ENCODE measurements around the gene ABCA5. TPM values are rescaled to one million over a fixed set of nuclear protein-coding genes. Genes with fewer than 3 reads are reported as not detected.
"Not testable (repeated sequence)": the region's sequence is repeated elsewhere in the genome, so short reads cannot be mapped to it uniquely, and the experiment has no call there.

Gene ABCA5
- total RNA-seq, 1 donor from 2014 or later = 14.8 TPM

DNA sequence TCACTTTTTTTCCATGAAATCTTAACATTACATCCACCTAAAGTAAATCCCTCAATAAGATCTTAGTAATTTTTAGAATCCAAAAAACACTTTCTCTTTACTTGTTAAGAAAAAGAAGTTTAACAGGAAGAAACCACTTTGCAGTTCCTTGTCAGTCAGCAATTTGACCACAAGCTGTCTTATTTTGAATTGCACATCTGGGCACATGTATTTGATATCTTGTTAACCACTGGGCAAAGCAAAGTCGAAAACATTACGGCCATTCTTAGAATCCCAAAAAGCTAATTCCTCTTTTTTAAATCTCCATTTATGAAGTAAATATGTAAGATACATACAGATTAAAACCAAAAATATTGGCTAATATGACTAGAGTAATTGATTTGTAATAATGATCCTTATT lies 99.4 kb downstream of the ABCA5 start:
- intact Hi-C loops (cut with DNase I) = no loop called here

GRCh38 chr17:69223809-69224208 lies 103.1 kb downstream of the ABCA5 start:
- no peak for DNase-seq (ENCODE audit: low spot score)
- intact Hi-C loops (cut with DNase I) = no loop called here

More for the DNA sequence above, 99.4 kb downstream of the ABCA5 start:
- no peak for DNase-seq (ENCODE audit: low spot score)

DNA sequence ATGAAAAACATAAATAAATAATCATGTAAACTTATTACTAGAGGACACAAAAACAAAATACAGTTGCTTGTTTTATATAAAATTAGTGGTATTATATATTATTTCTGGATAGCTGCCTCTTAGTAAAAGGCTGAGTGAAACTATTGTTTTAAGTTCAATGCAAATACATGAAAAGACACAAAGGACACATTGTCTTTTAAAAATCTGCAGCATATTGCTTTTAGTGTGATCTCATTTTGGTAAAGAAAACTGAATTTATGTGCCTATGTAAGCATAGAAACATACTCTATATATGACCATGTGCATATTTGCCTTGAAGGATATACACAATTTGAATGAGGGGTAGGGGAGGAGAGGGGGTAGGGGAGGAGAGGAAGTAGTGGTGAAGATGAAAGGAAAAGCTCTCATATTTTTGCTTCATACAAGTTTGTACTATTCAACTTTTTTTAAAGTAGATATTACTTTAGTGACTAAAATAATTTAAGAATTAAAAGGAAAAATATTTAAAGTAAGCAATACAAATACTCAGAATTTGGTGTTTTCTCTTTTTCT lies 104.2 kb downstream of the ABCA5 start:
- intact Hi-C loops (cut with DNase I) = no loop called here
- DNase-seq (ENCODE audit: low spot score) = no peak

GRCh38 chr17:69220098-69220497 lies 106.8 kb downstream of the ABCA5 start:
- intact Hi-C loops (cut with DNase I) = no loop called here
- no peak for DNase-seq (ENCODE audit: low spot score)

DNA sequence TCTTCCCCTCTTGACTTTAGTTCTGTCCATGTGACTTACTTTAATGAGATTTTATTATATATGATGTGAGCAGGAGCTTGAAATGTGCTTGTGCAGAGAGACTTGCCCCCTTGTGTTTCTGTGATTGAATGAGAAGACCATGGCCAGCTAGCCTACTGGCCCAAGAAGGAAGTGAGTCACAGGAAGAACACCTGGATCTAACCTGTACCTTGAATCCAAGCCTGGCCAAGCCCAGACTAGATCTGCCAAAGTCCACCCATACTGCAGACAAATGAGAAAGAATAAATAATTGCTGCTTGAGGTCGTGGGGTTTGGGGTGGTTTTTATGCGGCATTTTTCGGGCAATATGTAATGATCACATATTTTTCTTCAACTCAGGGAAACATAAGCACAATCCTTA lies 107.9 kb downstream of the ABCA5 start:
- DNase-seq (ENCODE audit: low spot score) = no peak
- intact Hi-C loops (cut with DNase I) = no loop called here

- DNase-seq (ENCODE audit: low spot score) = no peak
- intact Hi-C loops (cut with DNase I) = no loop called here
Observed at GRCh38 chr17:69213059-69213813, 113.7 kb downstream of the ABCA5 start.

GRCh38 chr17:69208640-69209039 lies 118.3 kb downstream of the ABCA5 start:
- intact Hi-C loops (cut with DNase I) = no loop called here
- DNase-seq (ENCODE audit: low spot score) = no peak

DNA sequence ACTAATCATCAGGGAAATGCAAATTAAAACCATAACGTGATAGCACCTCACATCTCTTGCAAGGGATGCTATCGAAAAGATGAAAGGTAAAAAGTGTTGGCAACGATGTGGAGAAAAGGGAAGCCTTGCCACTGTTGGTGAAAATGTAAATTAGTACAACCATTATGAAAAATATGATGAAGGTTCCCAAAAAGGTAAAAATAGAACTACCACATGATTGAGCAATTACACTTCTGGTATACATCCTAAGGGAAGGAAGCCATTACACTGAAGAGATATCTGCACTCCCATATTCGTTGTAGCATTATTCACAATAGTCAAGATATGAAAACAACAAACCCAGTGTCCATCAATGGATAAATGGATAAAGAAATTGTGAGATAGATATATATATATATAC lies 119.8 kb downstream of the ABCA5 start:
- intact Hi-C loops (cut with DNase I) = no loop called here
- no peak for DNase-seq (ENCODE audit: low spot score)

GRCh38 chr17:69198238-69198637 lies 128.7 kb downstream of the ABCA5 start:
- DNase-seq (ENCODE audit: low spot score) = no peak
- intact Hi-C loops (cut with DNase I) = no loop called here

GRCh38 chr17:69196105-69196653 lies 130.8 kb downstream of the ABCA5 start:
- intact Hi-C loops (cut with DNase I); DNase-seq (ENCODE audit: low spot score): not testable (repeated sequence)

Other genes with a start within 250 kb of the ABCA5 start
- 14.6 TPM for gene ABCA6, start 185.2 kb downstream of the ABCA5 start, total RNA-seq
- 5.6 TPM for gene ABCA10, start 98.3 kb downstream of the ABCA5 start, total RNA-seq
- gene MAP2K6, start 87.6 kb upstream of the ABCA5 start, total RNA-seq = 0.57 TPM